Measurements from ENCODE around the gene TUFT1. TPM values are rescaled to one million over a fixed set of nuclear protein-coding genes. Genes with fewer than 3 reads are reported as not detected.

Gene TUFT1
- total RNA-seq, 2 experiments from 2014 or later: 3.2 TPM

GRCh38 chr1:151524736-151525135, 15.4 kb upstream of the TUFT1 start:
- no peaks in the 10 kb centered on the region for H3K4me1 Mint-ChIP-seq
- ChIA-PET POLR2A (no interaction called here), CTCF (no interaction called here)
- no peak overlapping the region for H3K4me3 Mint-ChIP-seq
- no peaks in the 10 kb centered on the region for H3K36me3 Mint-ChIP-seq (ENCODE audit: low read depth)
- DNase-seq: no peak
- H3K9me3 Mint-ChIP-seq (ENCODE audit: low read depth): no peaks in the 10 kb centered on the region
- intact Hi-C loops (cut with DNase I, micrococcal nuclease): no loop called here
- ATAC-seq: no peak
- no peak overlapping the region for H3K27ac Mint-ChIP-seq
- no peaks in the 10 kb centered on the region for H3K27me3 Mint-ChIP-seq

GRCh38 chr1:151526735-151527525, 13.2 kb upstream of the TUFT1 start:
- CTCF ChIA-PET: interaction anchor here (0.6 kb wide), 1 partner anchor 122 kb away, joined by 3 read pairs; no protein-coding TSS in a partner anchor
- H3K4me1 Mint-ChIP-seq: no peaks in the 10 kb centered on the region
- POLR2A ChIA-PET: no interaction called here
- ATAC-seq (no peak), DNase-seq (no peak)
- H3K9me3 Mint-ChIP-seq (ENCODE audit: low read depth): no peaks in the 10 kb centered on the region
- intact Hi-C loops (cut with DNase I, micrococcal nuclease): no loop called here
- H3K27ac Mint-ChIP-seq: no peak overlapping the region
- H3K36me3 Mint-ChIP-seq (ENCODE audit: low read depth): no peaks in the 10 kb centered on the region
- H3K27me3 Mint-ChIP-seq: no peaks in the 10 kb centered on the region
- no peak overlapping the region for H3K4me3 Mint-ChIP-seq

GRCh38 chr1:151529211-151529702, 10.9 kb upstream of the TUFT1 start:
- no peaks in the 10 kb centered on the region for H3K36me3 Mint-ChIP-seq (ENCODE audit: low read depth)
- H3K4me3 Mint-ChIP-seq: no peak overlapping the region
- no peaks in the 10 kb centered on the region for H3K9me3 Mint-ChIP-seq (ENCODE audit: low read depth)
- no peak for ATAC-seq
- no peaks in the 10 kb centered on the region for H3K4me1 Mint-ChIP-seq
- CTCF ChIA-PET: interaction anchor here (0.7 kb wide), 2 partner anchors 11 to 447 kb away, joined by 3 read pairs; no protein-coding TSS in a partner anchor
- no peak for DNase-seq
- intact Hi-C loops (cut with DNase I, micrococcal nuclease): no loop called here
- H3K27ac Mint-ChIP-seq: no peak overlapping the region
- POLR2A ChIA-PET: no interaction called here
- H3K27me3 Mint-ChIP-seq: no peaks in the 10 kb centered on the region

- Mint-ChIP-seq H3K27me3 (no peaks in the 10 kb centered on the region), H3K4me3 (no peak overlapping the region), H3K36me3 (ENCODE audit: low read depth) (no peaks in the 10 kb centered on the region), H3K4me1 (no peaks in the 10 kb centered on the region), H3K9me3 (ENCODE audit: low read depth) (no peaks in the 10 kb centered on the region), H3K27ac (no peak overlapping the region)
- POLR2A ChIA-PET: no interaction called here
- intact Hi-C loops (cut with DNase I, micrococcal nuclease): loop anchor here in 1 of 2 experiments (10.0 kb wide), 1 partner anchor 85 kb away; no protein-coding TSS in a partner anchor
- DNase-seq (no peak), ATAC-seq (no peak)
- CTCF ChIA-PET: interaction anchor here (0.7 to 0.8 kb wide), 3 partner anchors 12 to 446 kb away, joined by 3 to 4 read pairs (median 3); no protein-coding TSS in a partner anchor
Measured at GRCh38 chr1:151529781-151530180, 10.3 kb upstream of the TUFT1 start.

- intact Hi-C loops (cut with DNase I, micrococcal nuclease): loop anchor here in 1 of 2 experiments (10.0 kb wide), 1 partner anchor 86 kb away; no protein-coding TSS in a partner anchor
- ATAC-seq (no peak), DNase-seq (no peak)
- Mint-ChIP-seq H3K27ac (no peak overlapping the region), H3K9me3 (ENCODE audit: low read depth) (no peaks in the 10 kb centered on the region), H3K27me3 (no peaks in the 10 kb centered on the region), H3K36me3 (ENCODE audit: low read depth) (no peaks in the 10 kb centered on the region), H3K4me1 (no peaks in the 10 kb centered on the region), H3K4me3 (no peak overlapping the region)
- ChIA-PET CTCF (interaction anchor here (0.8 kb wide), 1 partner anchor 11 kb away, joined by 4 read pairs; no protein-coding TSS in a partner anchor), POLR2A (no interaction called here)
Measured at GRCh38 chr1:151530461-151530860, 9.6 kb upstream of the TUFT1 start.

- no peak for ATAC-seq
- H3K4me1 Mint-ChIP-seq: no peaks in the 10 kb centered on the region
Measured at GRCh38 chr1:151533870-151534269, 6.2 kb upstream of the TUFT1 start.

GRCh38 chr1:151534662-151535278, 5.3 kb upstream of the TUFT1 start:
- Mint-ChIP-seq H3K36me3 (ENCODE audit: low read depth) (no peaks in the 10 kb centered on the region), H3K4me3 (no peak overlapping the region), H3K27ac (no peak overlapping the region), H3K4me1 (peaks cover 5% of the 10 kb centered on the region), H3K27me3 (no peaks in the 10 kb centered on the region), H3K9me3 (ENCODE audit: low read depth) (no peaks in the 10 kb centered on the region)
- peak; percentile 91 for DNase-seq
- intact Hi-C loops (cut with DNase I, micrococcal nuclease): loop anchor here (1.0 to 10.0 kb wide), 5 partner anchors 90 to 302 kb away; no protein-coding TSS in a partner anchor
- ATAC-seq: peak; percentile 87
- POLR2A ChIA-PET: no interaction called here
- CTCF ChIA-PET: interaction anchor here (0.7 to 1.5 kb wide), 14 partner anchors 12 to 312 kb away, joined by 3 to 6 read pairs (median 3); partner anchors contain the start of gene SNX27

More at GRCh38 chr1:151533870-151534269, 6.2 kb upstream of the TUFT1 start:
- ChIA-PET CTCF (interaction anchor here (0.7 to 1.8 kb wide), 9 partner anchors 16 to 312 kb away, joined by 3 to 6 read pairs (median 3); no protein-coding TSS in a partner anchor), POLR2A (no interaction called here)
- Mint-ChIP-seq H3K36me3 (ENCODE audit: low read depth) (no peaks in the 10 kb centered on the region), H3K4me3 (no peak overlapping the region), H3K9me3 (ENCODE audit: low read depth) (no peaks in the 10 kb centered on the region), H3K27me3 (no peaks in the 10 kb centered on the region), H3K27ac (no peak overlapping the region)
- intact Hi-C loops (cut with DNase I, micrococcal nuclease): loop anchor here (1.0 to 10.0 kb wide), 4 partner anchors 89 to 303 kb away; no protein-coding TSS in a partner anchor
- no peak for DNase-seq

- Mint-ChIP-seq H3K27me3 (no peaks in the 10 kb centered on the region), H3K27ac (no peak overlapping the region), H3K4me1 (peaks cover 7% of the 10 kb centered on the region), H3K9me3 (ENCODE audit: low read depth) (no peaks in the 10 kb centered on the region), H3K36me3 (ENCODE audit: low read depth) (no peaks in the 10 kb centered on the region), H3K4me3 (no peak overlapping the region)
- ChIA-PET POLR2A (no interaction called here), CTCF (interaction anchor here (0.7 to 1.5 kb wide), 12 partner anchors 12 to 309 kb away, joined by 3 to 6 read pairs (median 3); partner anchors contain the start of gene SNX27)
- no peak for ATAC-seq
- intact Hi-C loops (cut with DNase I, micrococcal nuclease): loop anchor here in 1 of 2 experiments (2.0 to 10.0 kb wide), 3 partner anchors 91 to 301 kb away; no protein-coding TSS in a partner anchor
- DNase-seq: no peak
Measured at GRCh38 chr1:151535326-151536271, 4.5 kb upstream of the TUFT1 start.

GRCh38 chr1:151536499-151536898, 3.6 kb upstream of the TUFT1 start:
- CTCF ChIA-PET: interaction anchor here (0.6 to 0.9 kb wide), 3 partner anchors 22 to 198 kb away, joined by 3 read pairs; no protein-coding TSS in a partner anchor
- H3K27me3 Mint-ChIP-seq: peaks cover 3% of the 10 kb centered on the region
- H3K27ac Mint-ChIP-seq: no peak overlapping the region
- intact Hi-C loops (cut with DNase I, micrococcal nuclease): loop anchor here in 1 of 2 experiments (5.0 to 10.0 kb wide), 2 partner anchors 92 to 201 kb away; no protein-coding TSS in a partner anchor
- ATAC-seq: no peak
- no peak overlapping the region for H3K4me3 Mint-ChIP-seq
- no peaks in the 10 kb centered on the region for H3K9me3 Mint-ChIP-seq (ENCODE audit: low read depth)
- peaks cover 16% of the 10 kb centered on the region for H3K4me1 Mint-ChIP-seq
- no peaks in the 10 kb centered on the region for H3K36me3 Mint-ChIP-seq (ENCODE audit: low read depth)
- DNase-seq: no peak
- POLR2A ChIA-PET: no interaction called here

GRCh38 chr1:151537112-151537511, 3.0 kb upstream of the TUFT1 start:
- Mint-ChIP-seq H3K4me3 (no peak overlapping the region), H3K4me1 (peaks cover 21% of the 10 kb centered on the region), H3K27me3 (peaks cover 7% of the 10 kb centered on the region), H3K9me3 (ENCODE audit: low read depth) (no peaks in the 10 kb centered on the region), H3K36me3 (ENCODE audit: low read depth) (no peaks in the 10 kb centered on the region), H3K27ac (no peak overlapping the region)
- ATAC-seq (no peak), DNase-seq (no peak)
- intact Hi-C loops (cut with DNase I, micrococcal nuclease): loop anchor here in 1 of 2 experiments (5.0 to 10.0 kb wide), 2 partner anchors 92 to 200 kb away; no protein-coding TSS in a partner anchor
- ChIA-PET POLR2A (interaction anchor here (0.6 kb wide), 1 partner anchor 293 kb away, joined by 3 read pairs; no protein-coding TSS in a partner anchor), CTCF (interaction anchor here (0.6 to 0.8 kb wide), 2 partner anchors 197 to 299 kb away, joined by 3 read pairs; no protein-coding TSS in a partner anchor)

All from activated CD4-positive, alpha-beta T cell treated with anti-CD3 and anti-CD28 coated beads for 36 hours (primary cell).